Measurements from ENCODE around the gene CSTPP1.

- TF ChIP-seq CTCF (IDR thresholded peaks at IDR 0.05) (no peak), POLR2A (IDR thresholded peaks at IDR 0.05) (no peak)
Measured at GRCh38 chr11:46984987-46985386, 48.4 kb downstream of the CSTPP1 start.

Data from right lobe of liver (tissue), 4 donors.